ENCODE results near the gene IFT74. TPM values are rescaled to one million over a fixed set of nuclear protein-coding genes. Genes with fewer than 3 reads are reported as not detected.

IFT74 gene
- total and polyA plus RNA-seq, 2 of the 13 experiments (the other 11 are each of a cell fraction or from before 2014, with no cell fraction given): 4.2 to 12.3 TPM

- TF ChIP-seq ZNF318 (CRISPR knock-in tag; IDR thresholded peaks at IDR 0.05) (no peak), YEATS2 (CRISPR knock-in tag; IDR thresholded peaks at IDR 0.05; ENCODE audit: borderline replicate concordance) (no peak), CERS6 (CRISPR knock-in tag; IDR thresholded peaks at IDR 0.05) (no peak), ZNF20 (CRISPR knock-in tag; IDR thresholded peaks at IDR 0.05) (no peak), ADNP (CRISPR knock-in tag; IDR thresholded peaks at IDR 0.05) (no peak), NKX3-1 (CRISPR knock-in tag; IDR thresholded peaks at IDR 0.05) (no peak), RBFOX2 (IDR thresholded peaks at IDR 0.05; ENCODE audit: low read depth, low read length) (no peak), ZMYM3 (CRISPR knock-in tag; IDR thresholded peaks at IDR 0.05) (no peak), RBAK (CRISPR knock-in tag; IDR thresholded peaks at IDR 0.05) (no peak), DR1 (CRISPR knock-in tag; IDR thresholded peaks at IDR 0.05) (no peak), ZNF558 (CRISPR knock-in tag; IDR thresholded peaks at IDR 0.05; ENCODE audit: borderline replicate concordance) (no peak), HIVEP1 (CRISPR knock-in tag; IDR thresholded peaks at IDR 0.05) (no peak), MZF1 (CRISPR knock-in tag; IDR thresholded peaks at IDR 0.05; ENCODE audit: borderline replicate concordance) (no peak), ZFP36L1 (CRISPR knock-in tag; IDR thresholded peaks at IDR 0.05) (no peak), CREB1 (IDR thresholded peaks at IDR 0.05) (no peak), CREB1 (CRISPR knock-in tag; IDR thresholded peaks at IDR 0.05) (no peak), CREB3 (CRISPR knock-in tag; IDR thresholded peaks at IDR 0.05) (no peak), CC2D1A (CRISPR knock-in tag; IDR thresholded peaks at IDR 0.05) (no peak), STAT6 (CRISPR knock-in tag; IDR thresholded peaks at IDR 0.05; ENCODE audit: borderline replicate concordance) (no peak), ZMYM2 (CRISPR knock-in tag; IDR thresholded peaks at IDR 0.05) (no peak)
Measured at GRCh38 chr9:27065288-27065687, 109.1 kb downstream of the IFT74 start (continued).

All from HepG2 (cell line).